ENCODE measurements around the gene ALKBH5.

ALKBH5 gene

DNA sequence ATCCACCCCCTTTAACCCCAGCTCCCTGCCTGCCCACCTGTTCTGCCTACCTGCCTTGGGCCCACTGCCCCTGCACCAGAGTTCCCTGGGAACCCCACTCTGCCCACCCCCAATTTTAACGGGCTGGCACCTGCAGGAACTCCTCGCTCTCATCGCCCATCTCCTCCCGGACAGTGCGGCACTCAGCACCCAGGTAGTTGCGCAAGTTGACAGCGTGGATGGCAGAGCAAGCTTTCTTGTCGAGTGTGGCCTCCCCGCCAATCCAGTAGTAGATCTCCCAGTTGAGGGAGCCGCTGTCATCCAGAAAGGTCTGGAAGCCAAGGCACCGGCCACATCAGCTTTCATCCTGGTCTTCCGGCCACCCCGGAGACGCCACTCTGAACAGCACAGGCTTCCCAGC lies 67.1 kb downstream of the ALKBH5 start:
- POLR2A ChIA-PET: interaction anchor here (3.7 kb wide), 1 partner anchor 9 kb away, joined by 12 read pairs; the partner anchor contains the start of gene MIEF2
- CTCF ChIA-PET: interaction anchor here (1.7 kb wide), 1 partner anchor 33 kb away, joined by 4 read pairs; no protein-coding TSS in a partner anchor
- no peak overlapping the region for H3K4me3 ChIP-seq (ENCODE audit: low read depth, low read length)
- TF ChIP-seq ZNF664 (tag by site-specific recombination; IDR thresholded peaks at IDR 0.05): no peak
- no peak for TF ChIP-seq ZNF24 (tag by site-specific recombination; IDR thresholded peaks at IDR 0.05)
- TF ChIP-seq, protein P1, sequence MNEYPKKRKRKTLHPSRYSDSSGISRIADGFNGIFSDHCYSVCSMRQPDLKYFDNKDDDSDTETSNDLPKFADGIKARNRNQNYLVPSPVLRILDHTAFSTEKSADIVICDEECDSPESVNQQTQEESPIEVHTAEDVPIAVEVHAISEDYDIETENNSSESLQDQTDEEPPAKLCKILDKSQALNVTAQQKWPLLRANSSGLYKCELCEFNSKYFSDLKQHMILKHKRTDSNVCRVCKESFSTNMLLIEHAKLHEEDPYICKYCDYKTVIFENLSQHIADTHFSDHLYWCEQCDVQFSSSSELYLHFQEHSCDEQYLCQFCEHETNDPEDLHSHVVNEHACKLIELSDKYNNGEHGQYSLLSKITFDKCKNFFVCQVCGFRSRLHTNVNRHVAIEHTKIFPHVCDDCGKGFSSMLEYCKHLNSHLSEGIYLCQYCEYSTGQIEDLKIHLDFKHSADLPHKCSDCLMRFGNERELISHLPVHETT (tag by site-specific recombination; IDR thresholded peaks at IDR 0.05): no peak
- no peak for TF ChIP-seq ZNF530 (tag by site-specific recombination; IDR thresholded peaks at IDR 0.05; ENCODE audit: low read depth)
- TF ChIP-seq, protein P2, sequence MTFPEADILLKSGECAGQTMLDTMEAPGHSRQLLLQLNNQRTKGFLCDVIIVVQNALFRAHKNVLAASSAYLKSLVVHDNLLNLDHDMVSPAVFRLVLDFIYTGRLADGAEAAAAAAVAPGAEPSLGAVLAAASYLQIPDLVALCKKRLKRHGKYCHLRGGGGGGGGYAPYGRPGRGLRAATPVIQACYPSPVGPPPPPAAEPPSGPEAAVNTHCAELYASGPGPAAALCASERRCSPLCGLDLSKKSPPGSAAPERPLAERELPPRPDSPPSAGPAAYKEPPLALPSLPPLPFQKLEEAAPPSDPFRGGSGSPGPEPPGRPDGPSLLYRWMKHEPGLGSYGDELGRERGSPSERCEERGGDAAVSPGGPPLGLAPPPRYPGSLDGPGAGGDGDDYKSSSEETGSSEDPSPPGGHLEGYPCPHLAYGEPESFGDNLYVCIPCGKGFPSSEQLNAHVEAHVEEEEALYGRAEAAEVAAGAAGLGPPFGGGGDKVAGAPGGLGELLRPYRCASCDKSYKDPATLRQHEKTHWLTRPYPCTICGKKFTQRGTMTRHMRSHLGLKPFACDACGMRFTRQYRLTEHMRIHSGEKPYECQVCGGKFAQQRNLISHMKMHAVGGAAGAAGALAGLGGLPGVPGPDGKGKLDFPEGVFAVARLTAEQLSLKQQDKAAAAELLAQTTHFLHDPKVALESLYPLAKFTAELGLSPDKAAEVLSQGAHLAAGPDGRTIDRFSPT (tag by site-specific recombination; IDR thresholded peaks at IDR 0.05): peak; percentile 46; the same call in 1 of the 2 replicates
- no peak for TF ChIP-seq GLIS2 (tag by site-specific recombination; IDR thresholded peaks at IDR 0.05)
- H3K4me1 ChIP-seq (ENCODE audit: control insufficient read depth, insufficient read depth, low read length): no peaks in the 10 kb centered on the region
- H3K27ac ChIP-seq (ENCODE audit: extremely low read depth, low read depth, low read length): no peak overlapping the region
- peaks cover 9 to 96% of the 10 kb centered on the region in 2 experiments for H3K36me3 ChIP-seq (ENCODE audit: control insufficient read depth in 2 of 2, insufficient read depth in 1 of 2, low read length in 2 of 2)
- no peaks in the 10 kb centered on the region for H3K9me3 ChIP-seq (ENCODE audit: control insufficient read depth, insufficient read depth, low read depth, low read length)

DNA sequence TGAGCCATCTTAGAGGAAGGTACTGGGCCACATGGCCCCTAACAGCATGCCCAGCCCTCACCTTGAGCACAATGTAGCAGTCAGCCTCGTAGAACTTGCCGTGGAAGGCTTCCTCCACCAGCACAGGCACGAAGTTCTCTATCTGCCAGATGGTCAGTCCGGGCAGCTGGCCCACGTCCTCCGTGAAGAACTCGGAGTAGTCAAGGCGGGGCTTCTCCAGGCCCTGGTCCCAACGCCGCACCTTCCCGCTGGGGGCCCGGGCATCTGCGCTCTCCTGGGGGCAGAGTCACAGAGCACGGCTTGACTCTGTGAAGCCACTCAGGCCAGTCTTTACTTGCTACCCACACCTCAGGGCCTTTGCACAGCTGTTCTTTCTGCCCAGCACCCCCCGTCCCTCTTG lies 67.6 kb downstream of the ALKBH5 start:
- H3K36me3 ChIP-seq (ENCODE audit: control insufficient read depth in 2 of 2, insufficient read depth in 1 of 2, low read length in 2 of 2): peaks cover 9 to 96% of the 10 kb centered on the region in 2 experiments
- H3K4me3 ChIP-seq (ENCODE audit: low read depth, low read length): no peak overlapping the region
- H3K4me1 ChIP-seq (ENCODE audit: control insufficient read depth, insufficient read depth, low read length): no peaks in the 10 kb centered on the region
- TF ChIP-seq, protein P3, sequence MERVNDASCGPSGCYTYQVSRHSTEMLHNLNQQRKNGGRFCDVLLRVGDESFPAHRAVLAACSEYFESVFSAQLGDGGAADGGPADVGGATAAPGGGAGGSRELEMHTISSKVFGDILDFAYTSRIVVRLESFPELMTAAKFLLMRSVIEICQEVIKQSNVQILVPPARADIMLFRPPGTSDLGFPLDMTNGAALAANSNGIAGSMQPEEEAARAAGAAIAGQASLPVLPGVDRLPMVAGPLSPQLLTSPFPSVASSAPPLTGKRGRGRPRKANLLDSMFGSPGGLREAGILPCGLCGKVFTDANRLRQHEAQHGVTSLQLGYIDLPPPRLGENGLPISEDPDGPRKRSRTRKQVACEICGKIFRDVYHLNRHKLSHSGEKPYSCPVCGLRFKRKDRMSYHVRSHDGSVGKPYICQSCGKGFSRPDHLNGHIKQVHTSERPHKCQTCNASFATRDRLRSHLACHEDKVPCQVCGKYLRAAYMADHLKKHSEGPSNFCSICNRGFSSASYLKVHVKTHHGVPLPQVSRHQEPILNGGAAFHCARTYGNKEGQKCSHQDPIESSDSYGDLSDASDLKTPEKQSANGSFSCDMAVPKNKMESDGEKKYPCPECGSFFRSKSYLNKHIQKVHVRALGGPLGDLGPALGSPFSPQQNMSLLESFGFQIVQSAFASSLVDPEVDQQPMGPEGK (tag by site-specific recombination; IDR thresholded peaks at IDR 0.05): no peak
- TF ChIP-seq ZNF623 (tag by site-specific recombination; IDR thresholded peaks at IDR 0.05): peak; percentile 81
- ChIA-PET CTCF (interaction anchor here (1.7 kb wide), 1 partner anchor 34 kb away, joined by 4 read pairs; no protein-coding TSS in a partner anchor), POLR2A (no interaction called here)
- H3K27ac ChIP-seq (ENCODE audit: extremely low read depth, low read depth, low read length): no peak overlapping the region
- H3K9me3 ChIP-seq (ENCODE audit: control insufficient read depth, insufficient read depth, low read depth, low read length): no peaks in the 10 kb centered on the region

GRCh38 chr17:18252160-18252559 lies 68.5 kb downstream of the ALKBH5 start:
- Histone ChIP-seq H3K4me1 (ENCODE audit: control insufficient read depth, insufficient read depth, low read length) (peaks cover 2% of the 10 kb centered on the region), H3K4me3 (ENCODE audit: low read depth, low read length) (no peak overlapping the region), H3K36me3 (ENCODE audit: control insufficient read depth in 2 of 2, insufficient read depth in 1 of 2, low read length in 2 of 2) (peaks cover 9 to 97% of the 10 kb centered on the region in 2 experiments), H3K9me3 (ENCODE audit: control insufficient read depth, insufficient read depth, low read depth, low read length) (no peaks in the 10 kb centered on the region), H3K27ac (ENCODE audit: extremely low read depth, low read depth, low read length) (no peak overlapping the region)
- no peak for TF ChIP-seq ZNF416 (tag by site-specific recombination; IDR thresholded peaks at IDR 0.05)
- TF ChIP-seq, protein P4, sequence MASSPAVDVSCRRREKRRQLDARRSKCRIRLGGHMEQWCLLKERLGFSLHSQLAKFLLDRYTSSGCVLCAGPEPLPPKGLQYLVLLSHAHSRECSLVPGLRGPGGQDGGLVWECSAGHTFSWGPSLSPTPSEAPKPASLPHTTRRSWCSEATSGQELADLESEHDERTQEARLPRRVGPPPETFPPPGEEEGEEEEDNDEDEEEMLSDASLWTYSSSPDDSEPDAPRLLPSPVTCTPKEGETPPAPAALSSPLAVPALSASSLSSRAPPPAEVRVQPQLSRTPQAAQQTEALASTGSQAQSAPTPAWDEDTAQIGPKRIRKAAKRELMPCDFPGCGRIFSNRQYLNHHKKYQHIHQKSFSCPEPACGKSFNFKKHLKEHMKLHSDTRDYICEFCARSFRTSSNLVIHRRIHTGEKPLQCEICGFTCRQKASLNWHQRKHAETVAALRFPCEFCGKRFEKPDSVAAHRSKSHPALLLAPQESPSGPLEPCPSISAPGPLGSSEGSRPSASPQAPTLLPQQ (tag by site-specific recombination; IDR thresholded peaks at IDR 0.05): peak; percentile 55; the same call in 1 of the 2 replicates
- ChIA-PET CTCF (no interaction called here), POLR2A (no interaction called here)

Measured in HEK293 (cell line).